HFFc6 (cell line): ENCODE measurements around the gene LYVE1. TPM values are rescaled to one million over a fixed set of nuclear protein-coding genes. Genes with fewer than 3 reads are reported as not detected.
A peak's percentile ranks its signal among the peaks of the same experiment; 100 is the strongest.

Experiments
- DNase-seq: peaks from one replicate; pipeline ENCODE4 v3.0.0-alpha.2; 2018
- H3K27ac Mint-ChIP-seq: 2 replicates; pipeline ENCODE4 v1.8.0; 2020; ENCODE audit warnings: mild to moderate bottlenecking, mixed read lengths
- H3K27me3 Mint-ChIP-seq: 2 replicates; pipeline ENCODE4 v1.8.0; 2021; ENCODE audit warnings: mild to moderate bottlenecking, moderate library complexity, mixed read lengths; ENCODE audit not compliant: insufficient read depth
- H3K36me3 Mint-ChIP-seq: 2 replicates; pipeline ENCODE4 v1.8.0; 2021; ENCODE audit warnings: low read depth, mixed read lengths
- H3K4me1 Mint-ChIP-seq: 2 replicates; pipeline ENCODE4 v1.8.0; 2020; ENCODE audit warnings: low read depth, mixed read lengths
- H3K4me3 Mint-ChIP-seq: 2 replicates; pipeline ENCODE4 v1.8.0; 2020; ENCODE audit warnings: mild to moderate bottlenecking, moderate library complexity, mixed read lengths
- H3K9me3 Mint-ChIP-seq: 2 replicates; pipeline ENCODE4 v1.8.0; 2020; ENCODE audit warnings: mild to moderate bottlenecking, mixed read lengths
- total RNA-seq, 6 experiments: library from RNA; stranded (reverse); fragmentation: NEBNext Ultra II Directional; extraction: Animal tissue kit (Norgen Biotek cat#: 25700); gene quantifications; 2 replicates in 1 of 6; 3 replicates in 5 of 6; pipeline ENCODE4 v1.2.3, GENCODE V29; 2021
- TF ChIP-seq, protein P1 (sequence below): fragments of 200-600 bp; sonication (generic); IDR thresholded peaks from 2 replicates; pipeline ENCODE4 v1.5.0; 2021; ENCODE audit warnings: antibody characterized with exemption, mild to moderate bottlenecking

Gene LYVE1
- total RNA-seq, 6 experiments from 2014 or later, result 0.09 TPM; not detected in 5

DNA sequence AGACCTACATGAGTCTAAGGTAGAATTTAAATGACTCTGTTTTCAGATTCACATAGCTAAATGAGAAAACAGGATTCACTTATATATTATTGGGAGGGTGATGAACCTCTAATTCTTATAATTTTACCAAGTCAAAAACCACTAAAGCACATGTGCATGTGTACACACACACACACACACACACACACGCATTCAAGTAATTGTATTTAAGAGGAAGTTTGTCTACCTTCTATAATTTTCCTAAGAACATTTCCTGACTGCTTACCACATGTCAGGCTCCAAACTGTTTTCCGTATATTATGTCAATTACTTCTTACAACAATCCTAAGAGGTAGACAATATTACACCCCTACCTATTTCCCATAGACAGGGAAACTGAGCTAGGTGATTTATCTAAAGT lies 34.1 kb downstream of the LYVE1 start:
- peaks cover 9% of the 10 kb centered on the region for H3K36me3 Mint-ChIP-seq
- H3K27ac Mint-ChIP-seq, result no peak overlapping the region
- peaks cover 42% of the 10 kb centered on the region for H3K4me1 Mint-ChIP-seq
- H3K9me3 Mint-ChIP-seq, result no peaks in the 10 kb centered on the region
- no peak for DNase-seq
- TF ChIP-seq, protein P1, sequence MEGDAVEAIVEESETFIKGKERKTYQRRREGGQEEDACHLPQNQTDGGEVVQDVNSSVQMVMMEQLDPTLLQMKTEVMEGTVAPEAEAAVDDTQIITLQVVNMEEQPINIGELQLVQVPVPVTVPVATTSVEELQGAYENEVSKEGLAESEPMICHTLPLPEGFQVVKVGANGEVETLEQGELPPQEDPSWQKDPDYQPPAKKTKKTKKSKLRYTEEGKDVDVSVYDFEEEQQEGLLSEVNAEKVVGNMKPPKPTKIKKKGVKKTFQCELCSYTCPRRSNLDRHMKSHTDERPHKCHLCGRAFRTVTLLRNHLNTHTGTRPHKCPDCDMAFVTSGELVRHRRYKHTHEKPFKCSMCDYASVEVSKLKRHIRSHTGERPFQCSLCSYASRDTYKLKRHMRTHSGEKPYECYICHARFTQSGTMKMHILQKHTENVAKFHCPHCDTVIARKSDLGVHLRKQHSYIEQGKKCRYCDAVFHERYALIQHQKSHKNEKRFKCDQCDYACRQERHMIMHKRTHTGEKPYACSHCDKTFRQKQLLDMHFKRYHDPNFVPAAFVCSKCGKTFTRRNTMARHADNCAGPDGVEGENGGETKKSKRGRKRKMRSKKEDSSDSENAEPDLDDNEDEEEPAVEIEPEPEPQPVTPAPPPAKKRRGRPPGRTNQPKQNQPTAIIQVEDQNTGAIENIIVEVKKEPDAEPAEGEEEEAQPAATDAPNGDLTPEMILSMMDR, result no peak
- no peaks in the 10 kb centered on the region; the same call in 1 of the 2 replicates for H3K27me3 Mint-ChIP-seq
- no peak overlapping the region for H3K4me3 Mint-ChIP-seq

- no peak for DNase-seq
- peaks cover 9% of the 10 kb centered on the region for H3K36me3 Mint-ChIP-seq
- H3K27me3 Mint-ChIP-seq, result no peaks in the 10 kb centered on the region; the same call in 1 of the 2 replicates
- H3K4me3 Mint-ChIP-seq, result no peak overlapping the region
- H3K4me1 Mint-ChIP-seq, result peaks cover 42% of the 10 kb centered on the region
- H3K27ac Mint-ChIP-seq, result no peak overlapping the region
- H3K9me3 Mint-ChIP-seq, result no peaks in the 10 kb centered on the region
- TF ChIP-seq, protein P1, result no peak
Observed at GRCh38 chr11:10533323-10533722, 35.1 kb downstream of the LYVE1 start.

DNA sequence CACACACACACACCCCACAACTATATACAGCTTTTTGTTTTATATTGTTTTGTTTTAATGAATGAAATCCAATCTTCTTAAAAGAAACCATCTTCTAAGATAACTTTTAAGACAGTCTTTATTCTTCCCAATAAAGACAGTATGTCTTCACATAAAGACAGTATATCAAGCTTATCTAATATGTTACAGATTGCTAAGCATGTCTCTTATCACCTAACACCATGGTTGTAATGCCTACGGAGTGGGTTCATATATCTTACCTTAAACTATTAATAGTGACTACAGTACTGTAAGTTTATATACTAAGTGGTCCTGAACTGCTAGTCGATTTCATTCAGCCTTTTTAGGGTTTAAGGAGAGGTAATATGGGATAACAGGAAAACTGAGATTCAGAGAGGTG lies 35.9 kb downstream of the LYVE1 start:
- Mint-ChIP-seq H3K27me3 (no peaks in the 10 kb centered on the region; the same call in 1 of the 2 replicates), H3K27ac (peak overlapping the region; percentile 30; the same call in 1 of the 2 replicates), H3K4me3 (no peak overlapping the region), H3K36me3 (peaks cover 9% of the 10 kb centered on the region), H3K4me1 (peaks cover 43% of the 10 kb centered on the region), H3K9me3 (no peaks in the 10 kb centered on the region)
- no peak for DNase-seq
- TF ChIP-seq, protein P1, result no peak

DNA sequence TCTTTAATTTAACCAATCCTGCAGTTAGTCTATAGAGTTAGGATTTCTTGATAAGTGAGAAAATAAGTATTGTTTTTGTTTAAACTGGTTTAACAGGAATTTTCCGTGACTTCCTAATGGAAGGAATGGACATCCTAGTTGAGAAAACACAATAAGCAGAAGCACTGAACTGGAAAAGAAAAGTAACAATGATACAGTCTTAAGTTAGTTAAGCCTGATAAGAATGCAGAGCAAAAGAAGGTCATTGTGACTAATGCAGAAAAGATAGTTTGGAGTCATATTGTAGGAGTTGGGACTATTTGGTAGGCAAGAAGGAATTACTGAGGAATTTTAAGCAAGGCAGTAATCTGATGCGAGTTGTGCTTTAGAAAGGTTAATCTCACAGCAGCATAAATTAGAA lies 39.2 kb downstream of the LYVE1 start:
- Mint-ChIP-seq H3K36me3 (peaks cover 17% of the 10 kb centered on the region), H3K27me3 (no peaks in the 10 kb centered on the region; the same call in none of the 2 replicates), H3K27ac (peak overlapping the region; percentile 71), H3K4me3 (peak overlapping the region; percentile 40), H3K9me3 (no peaks in the 10 kb centered on the region), H3K4me1 (peaks cover 49% of the 10 kb centered on the region)
- TF ChIP-seq, protein P1, result no peak
- peak; percentile 37 for DNase-seq

DNA sequence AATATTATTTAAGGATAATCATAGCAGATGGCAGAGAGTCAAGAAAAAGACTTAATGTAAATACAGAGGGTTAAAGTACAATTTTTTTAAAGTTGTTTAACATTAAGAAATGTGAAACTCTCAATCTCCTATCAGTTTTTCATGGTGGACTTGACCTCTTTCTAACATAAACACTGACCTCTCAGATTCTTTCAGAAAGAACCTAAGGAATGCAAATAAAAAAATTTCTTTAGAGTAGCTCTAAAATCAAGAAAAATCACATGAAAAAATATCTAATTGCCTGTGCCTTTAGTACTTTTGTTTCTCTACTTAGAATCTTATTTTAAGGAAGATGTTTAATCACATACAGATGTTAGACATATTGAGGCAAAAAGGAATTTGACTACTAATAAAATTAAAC lies 40.3 kb downstream of the LYVE1 start:
- Mint-ChIP-seq H3K36me3 (peaks cover 12% of the 10 kb centered on the region; the same call in 1 of the 2 replicates), H3K27ac (peak overlapping the region; percentile 71), H3K4me1 (peaks cover 49% of the 10 kb centered on the region), H3K27me3 (no peaks in the 10 kb centered on the region; the same call in none of the 2 replicates), H3K4me3 (peak overlapping the region; percentile 61), H3K9me3 (no peaks in the 10 kb centered on the region)
- no peak for DNase-seq
- TF ChIP-seq, protein P1, result no peak
